Prostate gland (tissue), 2 donors: ENCODE measurements around the gene WDR82. TPM values are rescaled to one million over a fixed set of nuclear protein-coding genes. Genes with fewer than 3 reads are reported as not detected.
A peak's percentile ranks its signal among the peaks of the same experiment; 100 is the strongest.

Experiments used
- DNase-seq: peaks from one replicate; pipeline ENCODE4 v3.0.0-alpha.2; 2019; ENCODE audit warnings: low spot score
- H3K27ac ChIP-seq, 2 donors: fragments of 200-600 bp; sonication (generic); 2 replicates each; pipeline ENCODE4 v1.5.1; 2017 to 2019
- H3K27me3 ChIP-seq: fragments of 200-600 bp; sonication (generic); replicated peaks from 2 replicates; pipeline ENCODE4 v1.5.1; 2019; ENCODE audit not compliant: insufficient read depth
- H3K36me3 ChIP-seq, 2 donors: fragments of 200-600 bp; sonication (generic); 1 replicate in 1 of 2; 2 replicates in 1 of 2; pipeline versions ENCODE4 v1.5.1 to v1.8.1; 2017 to 2019
- H3K4me1 ChIP-seq: fragments of 200-600 bp; sonication (generic); replicated peaks from 2 replicates; pipeline ENCODE4 v1.5.1; 2019
- H3K4me3 ChIP-seq, 2 donors: fragments of 200-600 bp; sonication (generic); 2 replicates each; pipeline ENCODE4 v1.5.1; 2017 to 2019
- H3K9me3 ChIP-seq: fragments of 200-600 bp; sonication (generic); 2 replicates; pipeline ENCODE4 v1.5.1; 2017
- CTCF ChIP-seq, 4 experiments: fragments of 200-600 bp in 2 of 4; fragments of 450-650 bp in 2 of 4; sonication (generic) in 2 of 4; IDR thresholded peaks; 1 replicate in 3 of 4; 2 replicates in 1 of 4; pipeline ENCODE4 v1.5.1; 2016 to 2019; ENCODE audit warnings: antibody characterized with exemption in 4 of 4, mild to moderate bottlenecking in 2 of 4, moderate library complexity in 2 of 4
- POLR2A ChIP-seq: fragments of 450-650 bp; IDR thresholded peaks from one replicate; pipeline ENCODE4 v1.6.1; 2016; ENCODE audit warnings: antibody characterized with exemption, mild to moderate bottlenecking
- POLR2AphosphoS5 ChIP-seq: sonication (generic); formaldehyde crosslinking; IDR thresholded peaks from one replicate; pipeline ENCODE4 v1.6.1; 2017; ENCODE audit warnings: antibody characterized with exemption
- WGBS: methylation state at CpG from one replicate; pipeline ENCODE4 v1.1.5; 2018; 5-methylcytosine and 5-hydroxymethylcytosine counted together
- intact Hi-C: fragments of 100-400 bp; cut with DNase I; formaldehyde crosslinking; loops from one replicate; pipeline ENCODE4 v1.14.2; 2022
- total RNA-seq, 2 donors: library from RNA; depleted of rRNA; stranded (reverse); fragments of >200 nt; gene quantifications; one replicate each; pipeline ENCODE4 v1.1.0, GENCODE V29; 2016

Gene WDR82
- 10 to 100 TPM; 52.4 to 86.9 TPM for total RNA-seq

GRCh38 chr3:52278510-52279069, at the start of gene WDR82:
Gene WDR82 (minus strand): TSS chr3:52278649. CDS start chr3:52278361, 288 bp downstream.
- Histone ChIP-seq H3K4me3 (peak within 1 kb of the TSS; percentile 78 to 86), H3K36me3 (no peaks in the 10 kb centered on the region), H3K9me3 (no peaks in the 10 kb centered on the region), H3K27me3 (no peaks in the 10 kb centered on the region), H3K4me1 (peaks cover 3% of the 10 kb centered on the region), H3K27ac (peak within 1 kb of the TSS; percentile 95 to 96)
- TF ChIP-seq POLR2AphosphoS5 (peak; percentile 87), CTCF (IDR thresholded peaks at IDR 0.05) (peak in 3 of 4 experiments; percentile 16 to 55 (median 46)), POLR2A (peak; percentile 86)
- DNase-seq = peak; percentile 97
- intact Hi-C loops = no loop called here
- under 1% methylated on average over 58 of the region's 58 CpGs for WGBS

- H3K27ac ChIP-seq = no peak overlapping the region
- TF ChIP-seq POLR2AphosphoS5 = no peak
- no peak for TF ChIP-seq POLR2A
- TF ChIP-seq CTCF (IDR thresholded peaks at IDR 0.05) = no peak
- intact Hi-C loops = no loop called here
- no peak for DNase-seq
- no peaks in the 10 kb centered on the region for H3K9me3 ChIP-seq
- no peaks in the 10 kb centered on the region for H3K4me1 ChIP-seq
- H3K27me3 ChIP-seq = no peaks in the 10 kb centered on the region
- 64% methylated on average over 5 of the region's 5 CpGs for WGBS
- H3K36me3 ChIP-seq = no peaks in the 10 kb centered on the region
- H3K4me3 ChIP-seq = no peak overlapping the region
These were observed 49.2 kb upstream of the WDR82 start for GRCh38 chr3:52327486-52328290.

- no peak overlapping the region for H3K27ac ChIP-seq
- intact Hi-C loops = no loop called here
- WGBS = 85% methylated on average over 6 of the region's 6 CpGs
- no peaks in the 10 kb centered on the region for H3K4me1 ChIP-seq
- no peak overlapping the region for H3K4me3 ChIP-seq
- no peaks in the 10 kb centered on the region for H3K9me3 ChIP-seq
- no peak for TF ChIP-seq POLR2AphosphoS5
- no peak for TF ChIP-seq POLR2A
- no peak for TF ChIP-seq CTCF (IDR thresholded peaks at IDR 0.05)
- DNase-seq = no peak
- H3K36me3 ChIP-seq = no peaks in the 10 kb centered on the region
- no peaks in the 10 kb centered on the region for H3K27me3 ChIP-seq
These were observed 48.5 kb upstream of the WDR82 start for GRCh38 chr3:52326976-52327375.

GRCh38 chr3:52325686-52326085, 47.2 kb upstream of the WDR82 start:
- Histone ChIP-seq H3K36me3 (no peaks in the 10 kb centered on the region), H3K4me1 (no peaks in the 10 kb centered on the region), H3K4me3 (no peak overlapping the region), H3K9me3 (no peaks in the 10 kb centered on the region), H3K27me3 (no peaks in the 10 kb centered on the region), H3K27ac (no peak overlapping the region)
- TF ChIP-seq CTCF (IDR thresholded peaks at IDR 0.05) (no peak), POLR2A (no peak), POLR2AphosphoS5 (no peak)
- DNase-seq = no peak
- intact Hi-C loops = no loop called here

GRCh38 chr3:52324676-52325075, 46.2 kb upstream of the WDR82 start:
- no peak overlapping the region for H3K27ac ChIP-seq
- H3K4me1 ChIP-seq = no peaks in the 10 kb centered on the region
- H3K27me3 ChIP-seq = no peaks in the 10 kb centered on the region
- no peaks in the 10 kb centered on the region for H3K36me3 ChIP-seq
- no peak for DNase-seq
- no peak for TF ChIP-seq POLR2AphosphoS5
- TF ChIP-seq CTCF (IDR thresholded peaks at IDR 0.05) = no peak
- TF ChIP-seq POLR2A = no peak
- no peaks in the 10 kb centered on the region for H3K9me3 ChIP-seq
- 84% methylated on average over 9 of the region's 9 CpGs for WGBS
- intact Hi-C loops = no loop called here
- H3K4me3 ChIP-seq = no peak overlapping the region
